ENCODE results near the gene ZNF280C. TPM values are rescaled to one million over a fixed set of nuclear protein-coding genes. Genes with fewer than 3 reads are reported as not detected.

Gene ZNF280C
- total and polyA plus RNA-seq, 2 of the 13 experiments (the other 11 are each of a cell fraction or from before 2014, with no cell fraction given): 3.0 to 3.3 TPM

GRCh38 chrX:130301405-130301804, 32.7 kb upstream of the ZNF280C start:
- H3K27me3 ChIP-seq (ENCODE audit: control insufficient read depth in 1 of 2, insufficient read depth in 2 of 2, low read length in 2 of 2): no peaks in the 10 kb centered on the region
- H3K9me3 ChIP-seq (ENCODE audit: low read length): no peaks in the 10 kb centered on the region
- H3K4me2 ChIP-seq (ENCODE audit: low read depth, low read length): no peak overlapping the region
- no peak overlapping the region for H3K9ac ChIP-seq (ENCODE audit: insufficient read depth, low read depth, low read length)
- FAIRE-seq: no peak
- BruUV-seq (replicated peaks): no TSS peak
- H2AFZ ChIP-seq (ENCODE audit: low read length): no peak overlapping the region
- intact Hi-C loops (cut with micrococcal nuclease; ENCODE audit: unreplicated experiment) (no loop called here), in situ Hi-C loops (cut with HindIII; ENCODE audit: extremely low pct_ligation_motif_present, low pct_unique_long_range_greater_than_20kb) (no loop called here)
- DNase-seq (ENCODE audit: low spot score): no peak
- H3K4me3 ChIP-seq (replicated peaks in 1 of 3; ENCODE audit: insufficient read depth in 1 of 3, low read depth in 2 of 3, low read length in 3 of 3): no peak overlapping the region
- H3K27ac ChIP-seq (ENCODE audit: extremely low read length, insufficient read depth, low read length): no peak overlapping the region
- no peaks in the 10 kb centered on the region for H3K36me3 ChIP-seq (replicated peaks in 1 of 2; ENCODE audit: control insufficient read depth in 1 of 2, insufficient read depth in 2 of 2, low read length in 2 of 2)
- peaks cover 4% of the 10 kb centered on the region for H3K4me1 ChIP-seq (ENCODE audit: insufficient read depth, low read length)
- WGBS (ENCODE audit: low lambda C conversion rate): 0% methylated on average over 1 of the region's 1 CpG
- no peaks in the 10 kb centered on the region for H4K20me1 ChIP-seq (ENCODE audit: insufficient read depth, low read length)
- POLR2A ChIA-PET: no interaction called here
- H3K79me2 ChIP-seq (ENCODE audit: insufficient read depth, low read length): no peaks in the 10 kb centered on the region
- CTCF ChIA-PET (ENCODE audit: low intra/inter-chr PET ratio, low total read pairs): no interaction called here
- ATAC-seq: no peak
- no peak for TF ChIP-seq ZNF609 (CRISPR knock-in tag; IDR thresholded peaks at IDR 0.05; ENCODE audit: borderline replicate concordance)
- TF ChIP-seq TEF (CRISPR knock-in tag; IDR thresholded peaks at IDR 0.05): no peak
- no peak for TF ChIP-seq PLSCR1 (CRISPR knock-in tag; IDR thresholded peaks at IDR 0.05; ENCODE audit: borderline replicate concordance)
- TF ChIP-seq ZBTB14 (CRISPR knock-in tag; IDR thresholded peaks at IDR 0.05): no peak
- TF ChIP-seq KAT7 (CRISPR knock-in tag; IDR thresholded peaks at IDR 0.05; ENCODE audit: borderline replicate concordance): no peak
- no peak for TF ChIP-seq NR1H2 (CRISPR knock-in tag; IDR thresholded peaks at IDR 0.05; ENCODE audit: borderline replicate concordance, low read depth)
- no peak for TF ChIP-seq ZNF225 (CRISPR knock-in tag; IDR thresholded peaks at IDR 0.05)
- no peak for TF ChIP-seq TMF1 (CRISPR knock-in tag; IDR thresholded peaks at IDR 0.05; ENCODE audit: low read depth)
- no peak for TF ChIP-seq JUND (CRISPR knock-in tag; IDR thresholded peaks at IDR 0.05)
- TF ChIP-seq MAFF (IDR thresholded peaks at IDR 0.05; ENCODE audit: low read depth, low read length): no peak
- TF ChIP-seq SRSF4 (IDR thresholded peaks at IDR 0.05; ENCODE audit: low read depth, low read length, poor library complexity, severe bottlenecking): no peak
- no peak for TF ChIP-seq NCOA5 (CRISPR knock-in tag; IDR thresholded peaks at IDR 0.05)
- no peak for TF ChIP-seq NFIB (CRISPR knock-in tag; IDR thresholded peaks at IDR 0.05; ENCODE audit: borderline replicate concordance)
- no peak for TF ChIP-seq ZNF24 (IDR thresholded peaks at IDR 0.05)
- TF ChIP-seq NFIC (IDR thresholded peaks at IDR 0.05; ENCODE audit: low read length): no peak
- TF ChIP-seq MAZ (IDR thresholded peaks at IDR 0.05; ENCODE audit: borderline replicate concordance, low read depth, low read length): no peak
- no peak for TF ChIP-seq MAZ (CRISPR knock-in tag; IDR thresholded peaks at IDR 0.05; ENCODE audit: low read depth)
- no peak for TF ChIP-seq MAFK (conservative IDR thresholded peaks at IDR 0.05 in 1 of 2, IDR thresholded peaks at IDR 0.05 in 1 of 2; ENCODE audit: low read length in 2 of 2)
- TF ChIP-seq ZNF30 (CRISPR knock-in tag; IDR thresholded peaks at IDR 0.05): no peak
